HPDE6-E6E7 (cell line): ENCODE measurements around the gene PLPPR1.

Experiments
- DNase-seq: peaks from one replicate; pipeline ENCODE4 v3.0.0; 2011; ENCODE audit warnings: missing footprints; ENCODE audit errors: extremely low spot score

PLPPR1 gene

GRCh38 chr9:101047848-101048397 lies 19.4 kb downstream of the PLPPR1 start:
- no peak for DNase-seq

- no peak for DNase-seq
Measured at GRCh38 chr9:101050650-101051049, 22.1 kb downstream of the PLPPR1 start.

- no peak for DNase-seq
Measured at GRCh38 chr9:101054657-101055056, 26.1 kb downstream of the PLPPR1 start.

GRCh38 chr9:101055516-101055915 lies 27.0 kb downstream of the PLPPR1 start:
- DNase-seq: no peak

GRCh38 chr9:101062686-101063085 lies 34.2 kb downstream of the PLPPR1 start:
- no peak for DNase-seq

GRCh38 chr9:101063192-101063591 lies 34.7 kb downstream of the PLPPR1 start:
- DNase-seq: no peak

- DNase-seq: no peak
Measured at GRCh38 chr9:101064206-101064605, 35.7 kb downstream of the PLPPR1 start.

GRCh38 chr9:101065930-101066329 lies 37.4 kb downstream of the PLPPR1 start:
- no peak for DNase-seq

- no peak for DNase-seq
Measured at GRCh38 chr9:101068696-101069095, 40.2 kb downstream of the PLPPR1 start.

- DNase-seq: no peak
Measured at GRCh38 chr9:101072259-101072658, 43.7 kb downstream of the PLPPR1 start.

- DNase-seq: no peak
Measured at GRCh38 chr9:101073122-101073521, 44.6 kb downstream of the PLPPR1 start.

- DNase-seq: no peak
Measured at GRCh38 chr9:101081641-101082040, 53.1 kb downstream of the PLPPR1 start.

- no peak for DNase-seq
Measured at GRCh38 chr9:101083448-101084202, 55.1 kb downstream of the PLPPR1 start.

GRCh38 chr9:101087426-101087825 lies 58.9 kb downstream of the PLPPR1 start:
- no peak for DNase-seq

- DNase-seq: no peak
Measured at GRCh38 chr9:101092922-101093321, 64.4 kb downstream of the PLPPR1 start.

GRCh38 chr9:101093620-101094019 lies 65.1 kb downstream of the PLPPR1 start:
- DNase-seq: no peak

- no peak for DNase-seq
Measured at GRCh38 chr9:101094686-101095085, 66.2 kb downstream of the PLPPR1 start.

GRCh38 chr9:101097210-101097609 lies 68.7 kb downstream of the PLPPR1 start:
- DNase-seq: no peak

- no peak for DNase-seq
Measured at GRCh38 chr9:101098392-101098791, 69.9 kb downstream of the PLPPR1 start.

- no peak for DNase-seq
Measured at GRCh38 chr9:101114317-101114716, 85.8 kb downstream of the PLPPR1 start.

- no peak for DNase-seq
Measured at GRCh38 chr9:101115102-101115501, 86.6 kb downstream of the PLPPR1 start.

GRCh38 chr9:101117161-101117560 lies 88.6 kb downstream of the PLPPR1 start:
- no peak for DNase-seq

- peak; percentile 40 for DNase-seq
Measured at GRCh38 chr9:101119206-101119819, 90.8 kb downstream of the PLPPR1 start.
